Measurements from ENCODE around the gene ZPBP.

- TF ChIP-seq, protein P1, sequence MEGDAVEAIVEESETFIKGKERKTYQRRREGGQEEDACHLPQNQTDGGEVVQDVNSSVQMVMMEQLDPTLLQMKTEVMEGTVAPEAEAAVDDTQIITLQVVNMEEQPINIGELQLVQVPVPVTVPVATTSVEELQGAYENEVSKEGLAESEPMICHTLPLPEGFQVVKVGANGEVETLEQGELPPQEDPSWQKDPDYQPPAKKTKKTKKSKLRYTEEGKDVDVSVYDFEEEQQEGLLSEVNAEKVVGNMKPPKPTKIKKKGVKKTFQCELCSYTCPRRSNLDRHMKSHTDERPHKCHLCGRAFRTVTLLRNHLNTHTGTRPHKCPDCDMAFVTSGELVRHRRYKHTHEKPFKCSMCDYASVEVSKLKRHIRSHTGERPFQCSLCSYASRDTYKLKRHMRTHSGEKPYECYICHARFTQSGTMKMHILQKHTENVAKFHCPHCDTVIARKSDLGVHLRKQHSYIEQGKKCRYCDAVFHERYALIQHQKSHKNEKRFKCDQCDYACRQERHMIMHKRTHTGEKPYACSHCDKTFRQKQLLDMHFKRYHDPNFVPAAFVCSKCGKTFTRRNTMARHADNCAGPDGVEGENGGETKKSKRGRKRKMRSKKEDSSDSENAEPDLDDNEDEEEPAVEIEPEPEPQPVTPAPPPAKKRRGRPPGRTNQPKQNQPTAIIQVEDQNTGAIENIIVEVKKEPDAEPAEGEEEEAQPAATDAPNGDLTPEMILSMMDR (conservative IDR thresholded peaks at IDR 0.05; ENCODE audit: low read depth, low read length), result no peak
- TF ChIP-seq EZH2 (IDR thresholded peaks at IDR 0.05; ENCODE audit: borderline replicate concordance, low read depth, low read length, poor library complexity, severe bottlenecking), result no peak
Observed at GRCh38 chr7:49937608-49938007, 155.4 kb downstream of the ZPBP start.

All from A673 (cell line).